PC-3 (cell line): ENCODE measurements around the gene ELOA. TPM values are rescaled to one million over a fixed set of nuclear protein-coding genes. Genes with fewer than 3 reads are reported as not detected.

ENCODE experiments used
- ATAC-seq: fragments of 200-7000 bp; cut with Tn5 transposase; 2 replicates; pipeline ENCODE4 v1.9.1; 2020; ENCODE audit warnings: mild to moderate bottlenecking, moderate library complexity
- BruUV-seq: library from RNA; stranded (reverse); fragments of 400-500 nt; replicated peaks from 2 replicates; lab custom pipeline; 2021; lab: Mats Ljungman, UMichigan
- CTCF ChIA-PET: fragments of 300-600 bp; sonication (Branson Sonifier 250); formaldehyde crosslinking; loops from one replicate; lab custom pipeline; 2022; ENCODE audit warnings: antibody characterized with exemption; lab: Charles Lee
- POLR2A ChIA-PET: fragments of 300-600 bp; sonication (Branson Sonifier 250); formaldehyde crosslinking; loops from one replicate; lab custom pipeline; 2022; ENCODE audit warnings: antibody characterized with exemption; ENCODE audit not compliant: unreplicated experiment; lab: Charles Lee
- DNase-seq: peaks from one replicate; pipeline ENCODE4 v3.0.0-alpha.2; 2015
- H2AFZ ChIP-seq: fragments of 300-600 bp; sonication (generic); 2 replicates; pipeline ENCODE4 v1.6.0; 2016; ENCODE audit warnings: antibody characterized with exemption, low read length
- H3F3A ChIP-seq: fragments of 300-600 bp; sonication (generic); one replicate; pipeline ENCODE4 v1.6.0; 2017; ENCODE audit warnings: antibody characterized with exemption, low read length, control low read depth, mild to moderate bottlenecking; ENCODE audit not compliant: unreplicated experiment
- H3K27ac ChIP-seq: fragments of 300-600 bp; sonication (generic); 2 replicates; pipeline ENCODE4 v1.5.1; 2016; ENCODE audit warnings: mild to moderate bottlenecking, low read length
- H3K27me3 ChIP-seq: fragments of 300-600 bp; sonication (generic); 2 replicates; pipeline ENCODE4 v1.6.1; 2016; ENCODE audit warnings: low read length, mixed read lengths
- H3K36me3 ChIP-seq: fragments of 300-600 bp; sonication (generic); 2 replicates; pipeline ENCODE4 v1.6.1; 2016; ENCODE audit warnings: low read depth, mixed run types, low read length, mixed read lengths
- H3K4me1 ChIP-seq: fragments of 300-600 bp; sonication (generic); 2 replicates; pipeline ENCODE4 v1.5.1; 2016; ENCODE audit warnings: low read length; ENCODE audit not compliant: insufficient read depth
- H3K4me2 ChIP-seq: fragments of 300-600 bp; sonication (generic); 2 replicates; pipeline ENCODE4 v1.6.0; 2016; ENCODE audit warnings: low read length
- H3K4me3 ChIP-seq: fragments of 300-600 bp; sonication (generic); 2 replicates; pipeline ENCODE4 v1.5.1; 2016; ENCODE audit warnings: mild to moderate bottlenecking, low read length, mixed read lengths
- H3K79me2 ChIP-seq: fragments of 300-600 bp; sonication (generic); 2 replicates; pipeline ENCODE4 v1.6.1; 2017; ENCODE audit warnings: low read length, mixed read lengths
- H3K9ac ChIP-seq: fragments of 300-600 bp; sonication (generic); 2 replicates; pipeline ENCODE4 v1.6.0; 2016; ENCODE audit warnings: mild to moderate bottlenecking, low read length
- H3K9me2 ChIP-seq: fragments of 300-600 bp; sonication (generic); replicated peaks from 2 replicates; pipeline ENCODE4 v1.6.1; 2016; ENCODE audit warnings: mixed run types, low read length, mixed read lengths
- H3K9me3 ChIP-seq: fragments of 300-600 bp; sonication (generic); 2 replicates; pipeline ENCODE4 v1.6.1; 2016; ENCODE audit warnings: low read length, mixed read lengths
- H4K20me1 ChIP-seq: fragments of 300-600 bp; sonication (generic); 2 replicates; pipeline ENCODE4 v1.6.1; 2016; ENCODE audit warnings: low read length, mixed read lengths
- EZH2 ChIP-seq: fragments of 300-600 bp; sonication (generic); IDR thresholded peaks from one replicate; pipeline ENCODE4 v1.6.1; 2017; ENCODE audit warnings: antibody characterized with exemption, mild to moderate bottlenecking, low read length; ENCODE audit not compliant: unreplicated experiment
- EZH2phosphoT487 ChIP-seq: fragments of 300-600 bp; sonication (generic); IDR thresholded peaks from 2 replicates; pipeline ENCODE4 v1.6.1; 2018; ENCODE audit warnings: mild to moderate bottlenecking, antibody characterized with exemption, low read length, borderline replicate concordance
- intact Hi-C: fragments of 100-400 bp; cut with micrococcal nuclease; formaldehyde crosslinking; loops from 2 replicates; pipeline ENCODE4 v1.9.0; 2023
- total RNA-seq: library from RNA; depleted of rRNA; stranded (reverse); fragments of >200 nt; gene quantifications from 2 replicates; pipeline ENCODE4 v1.2.3, GENCODE V29; 2014
- TF ChIP-seq, protein P1 (sequence below): fragments of 300-600 bp; sonication (generic); conservative IDR thresholded peaks from 2 replicates; pipeline ENCODE4 v1.5.1; 2017; ENCODE audit warnings: antibody characterized with exemption, low read depth, mild to moderate bottlenecking, low read length

ELOA gene
- total RNA-seq, 1 experiment from 2014 or later = 50.9 TPM

DNA sequence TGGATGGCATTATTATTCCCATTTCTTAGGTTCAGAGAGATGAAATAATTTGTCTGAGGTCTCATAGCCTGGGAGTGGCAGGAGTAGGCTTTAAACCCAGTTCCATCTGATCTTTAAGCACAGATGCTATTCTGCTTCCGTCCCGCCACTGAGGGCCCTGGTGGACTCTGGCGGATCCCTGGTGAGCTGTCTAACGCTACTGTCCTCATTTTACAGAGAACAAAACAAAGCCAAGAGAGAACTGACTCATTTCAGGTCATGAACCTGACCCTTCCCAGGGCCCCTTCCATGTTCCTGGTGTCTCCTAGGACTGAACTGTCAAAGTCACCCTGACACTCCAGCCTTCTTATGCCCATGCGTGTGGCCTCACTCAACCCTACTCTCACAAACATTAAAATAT is 60.4 kb downstream of the ELOA start:
- H3K9ac ChIP-seq = no peak overlapping the region
- H3K9me2 ChIP-seq = no peaks in the 10 kb centered on the region
- peaks cover 20% of the 10 kb centered on the region for H3K4me1 ChIP-seq
- POLR2A ChIA-PET = no interaction called here
- H3K4me2 ChIP-seq = no peak overlapping the region
- TF ChIP-seq, protein P1, sequence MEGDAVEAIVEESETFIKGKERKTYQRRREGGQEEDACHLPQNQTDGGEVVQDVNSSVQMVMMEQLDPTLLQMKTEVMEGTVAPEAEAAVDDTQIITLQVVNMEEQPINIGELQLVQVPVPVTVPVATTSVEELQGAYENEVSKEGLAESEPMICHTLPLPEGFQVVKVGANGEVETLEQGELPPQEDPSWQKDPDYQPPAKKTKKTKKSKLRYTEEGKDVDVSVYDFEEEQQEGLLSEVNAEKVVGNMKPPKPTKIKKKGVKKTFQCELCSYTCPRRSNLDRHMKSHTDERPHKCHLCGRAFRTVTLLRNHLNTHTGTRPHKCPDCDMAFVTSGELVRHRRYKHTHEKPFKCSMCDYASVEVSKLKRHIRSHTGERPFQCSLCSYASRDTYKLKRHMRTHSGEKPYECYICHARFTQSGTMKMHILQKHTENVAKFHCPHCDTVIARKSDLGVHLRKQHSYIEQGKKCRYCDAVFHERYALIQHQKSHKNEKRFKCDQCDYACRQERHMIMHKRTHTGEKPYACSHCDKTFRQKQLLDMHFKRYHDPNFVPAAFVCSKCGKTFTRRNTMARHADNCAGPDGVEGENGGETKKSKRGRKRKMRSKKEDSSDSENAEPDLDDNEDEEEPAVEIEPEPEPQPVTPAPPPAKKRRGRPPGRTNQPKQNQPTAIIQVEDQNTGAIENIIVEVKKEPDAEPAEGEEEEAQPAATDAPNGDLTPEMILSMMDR = no peak
- TF ChIP-seq EZH2 = no peak
- TF ChIP-seq EZH2phosphoT487 = no peak
- DNase-seq (no peak), ATAC-seq (no peak)
- no peaks in the 10 kb centered on the region for H3K36me3 ChIP-seq
- no peak overlapping the region for H3K27ac ChIP-seq
- CTCF ChIA-PET = no interaction called here
- no peaks in the 10 kb centered on the region for H3F3A ChIP-seq
- H2AFZ ChIP-seq = no peak overlapping the region
- H3K27me3 ChIP-seq = no peaks in the 10 kb centered on the region
- no peak overlapping the region for H3K4me3 ChIP-seq
- H4K20me1 ChIP-seq = no peaks in the 10 kb centered on the region
- no TSS peak for BruUV-seq
- intact Hi-C loops = loop anchor here (5.0 kb wide), 1 partner anchor 114 kb away; no protein-coding TSS in a partner anchor
- no peaks in the 10 kb centered on the region for H3K9me3 ChIP-seq
- H3K79me2 ChIP-seq = peaks cover 9% of the 10 kb centered on the region

DNA sequence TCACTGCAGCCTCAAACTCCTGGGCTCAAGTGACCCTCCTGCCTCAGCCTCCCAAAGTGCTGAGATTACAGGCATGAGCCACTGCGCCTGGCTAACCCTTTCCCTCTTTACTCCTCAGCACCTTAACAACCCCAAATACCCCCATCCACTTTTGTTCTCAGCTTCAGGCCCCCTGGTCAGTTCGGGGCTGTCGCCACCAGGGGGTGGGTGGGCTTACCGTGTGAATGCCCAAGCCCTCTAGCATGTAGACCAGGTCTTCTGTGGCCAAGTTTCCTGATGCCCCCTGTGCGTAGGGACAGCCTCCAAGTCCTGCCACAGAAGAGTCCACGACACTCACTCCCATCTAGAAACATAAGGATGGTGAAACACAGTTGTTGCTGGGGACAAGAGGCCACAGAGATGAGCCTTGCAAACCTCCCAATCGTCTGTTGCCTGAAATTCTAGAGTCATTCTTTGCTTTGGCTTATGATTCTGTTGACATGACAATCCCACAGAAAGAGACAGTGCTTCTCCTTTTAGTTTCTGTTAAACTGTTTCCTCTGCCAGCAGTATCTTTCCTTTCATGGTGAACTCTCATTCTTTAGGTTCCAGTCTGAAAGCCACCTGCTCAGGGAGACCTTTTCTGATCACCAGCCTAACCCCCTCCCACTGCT is 61.0 kb downstream of the ELOA start:
- intact Hi-C loops = loop anchor here (5.0 kb wide), 1 partner anchor 113 kb away; no protein-coding TSS in a partner anchor
- Histone ChIP-seq H3K79me2 (0 out of 2 replicates have a peak, but pooled peaks cover 3% of the 10 kb centered on the region), H3K4me2 (no peak overlapping the region), H4K20me1 (no peaks in the 10 kb centered on the region), H3K9me3 (no peaks in the 10 kb centered on the region), H3K27ac (no peak overlapping the region), H3F3A (no peaks in the 10 kb centered on the region), H3K9me2 (no peaks in the 10 kb centered on the region), H2AFZ (no peak overlapping the region), H3K36me3 (no peaks in the 10 kb centered on the region), H3K4me1 (peaks cover 14% of the 10 kb centered on the region), H3K9ac (no peak overlapping the region), H3K27me3 (no peaks in the 10 kb centered on the region), H3K4me3 (no peak overlapping the region)
- ChIA-PET POLR2A (no interaction called here), CTCF (no interaction called here)
- DNase-seq (no peak), ATAC-seq (no peak)
- no peak for TF ChIP-seq EZH2
- TF ChIP-seq, protein P1 = peak; percentile 18; the same call in 1 of the 2 replicates
- no peak for TF ChIP-seq EZH2phosphoT487
- BruUV-seq = no TSS peak

DNA sequence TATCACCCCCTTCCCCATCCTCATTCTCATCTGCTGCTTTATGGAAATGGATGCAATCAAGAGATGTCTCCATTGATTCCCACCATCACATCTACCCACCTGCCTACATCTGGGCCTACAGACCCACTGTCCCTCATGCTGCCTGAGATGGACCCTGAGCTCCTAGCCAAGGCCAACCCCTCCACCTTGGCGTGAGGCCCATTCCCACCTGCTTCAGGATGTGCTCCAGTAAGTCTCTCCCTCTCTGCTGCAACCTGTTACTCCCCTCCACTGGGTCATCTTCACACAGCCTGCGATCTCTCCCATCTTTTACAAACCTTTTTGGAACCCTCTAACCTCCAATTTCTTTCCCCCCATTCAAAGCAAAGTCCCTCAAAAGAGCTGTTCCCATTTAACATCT is 61.8 kb downstream of the ELOA start:
- H3K36me3 ChIP-seq = no peaks in the 10 kb centered on the region
- no peak overlapping the region for H3K4me2 ChIP-seq
- no peak overlapping the region for H3K27ac ChIP-seq
- no peak overlapping the region for H2AFZ ChIP-seq
- peaks cover 7% of the 10 kb centered on the region; the same call in 1 of the 2 replicates for H3K4me1 ChIP-seq
- DNase-seq (no peak), ATAC-seq (no peak)
- H3K9me3 ChIP-seq = no peaks in the 10 kb centered on the region
- no peak for TF ChIP-seq EZH2
- TF ChIP-seq, protein P1 = no peak
- no peak for TF ChIP-seq EZH2phosphoT487
- H3K27me3 ChIP-seq = no peaks in the 10 kb centered on the region
- 0 out of 2 replicates have a peak, but pooled peaks cover 3% of the 10 kb centered on the region for H3K79me2 ChIP-seq
- H3K4me3 ChIP-seq = no peak overlapping the region
- H3F3A ChIP-seq = no peaks in the 10 kb centered on the region
- no peaks in the 10 kb centered on the region for H4K20me1 ChIP-seq
- H3K9ac ChIP-seq = no peak overlapping the region
- no peaks in the 10 kb centered on the region for H3K9me2 ChIP-seq
- POLR2A ChIA-PET = no interaction called here
- intact Hi-C loops = no loop called here
- CTCF ChIA-PET = interaction anchor here (0.5 kb wide), 1 partner anchor 868 kb away, joined by 6 read pairs; no protein-coding TSS in a partner anchor
- no TSS peak for BruUV-seq
